ENCODE data around the gene CORIN.
"Not testable (repeated sequence)": the region's sequence is repeated elsewhere in the genome, so short reads cannot be mapped to it uniquely, and the experiment has no call there.

Gene CORIN

GRCh38 chr4:47733302-47734175, 104.3 kb downstream of the CORIN start:
- no peak for DNase-seq (ENCODE audit: extremely low spot score, insufficient read length, low read depth)
- no peak for FAIRE-seq

DNA sequence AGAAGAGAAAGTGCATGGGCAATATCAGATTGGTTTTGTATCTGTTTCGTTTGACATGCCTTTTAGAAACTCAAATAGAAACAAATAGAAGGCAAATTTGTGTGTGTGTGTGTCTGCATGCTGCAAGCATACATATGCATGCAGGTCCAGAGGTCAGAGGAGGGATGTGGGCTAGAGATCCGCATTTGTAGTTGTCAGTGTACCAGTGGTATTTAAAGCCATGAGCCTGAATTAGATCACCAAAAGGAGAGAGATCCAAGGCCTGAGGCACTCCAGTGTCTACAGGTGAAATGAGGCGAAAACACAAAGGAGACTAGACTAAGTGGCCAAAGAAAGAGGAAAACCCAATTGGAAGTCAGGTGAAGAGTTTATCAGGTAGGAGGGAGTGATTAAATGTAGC, 106.7 kb downstream of the CORIN start:
- no peak for FAIRE-seq
- DNase-seq (ENCODE audit: extremely low spot score, insufficient read length, low read depth): no peak

GRCh38 chr4:47729131-47729680, 108.7 kb downstream of the CORIN start:
- DNase-seq (ENCODE audit: extremely low spot score, insufficient read length, low read depth): no peak
- FAIRE-seq: no peak

GRCh38 chr4:47721892-47722575, 115.8 kb downstream of the CORIN start:
- DNase-seq (ENCODE audit: extremely low spot score, insufficient read length, low read depth) (no peak), FAIRE-seq (no peak)

DNA sequence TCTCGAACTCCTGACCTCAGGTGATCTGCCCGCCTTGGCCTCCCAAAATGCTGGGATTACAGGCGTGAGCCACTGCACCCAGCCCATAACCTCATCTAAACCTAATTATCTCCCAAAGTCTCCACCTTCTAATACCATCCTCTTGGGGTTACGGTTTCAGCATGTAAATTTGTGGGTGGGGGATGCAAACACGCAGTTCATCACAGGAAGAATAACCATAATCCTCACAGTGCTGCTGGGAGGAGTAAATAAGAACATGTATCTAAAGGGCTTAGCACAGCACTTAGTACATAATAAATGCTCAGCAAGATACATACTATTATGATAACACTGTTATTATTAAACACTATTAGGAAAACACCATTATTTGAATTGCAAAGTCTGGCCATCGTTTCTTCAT, 116.4 kb downstream of the CORIN start:
- FAIRE-seq: no peak
- no peak for DNase-seq (ENCODE audit: extremely low spot score, insufficient read length, low read depth)

GRCh38 chr4:47720787-47721186, 117.1 kb downstream of the CORIN start:
- DNase-seq (ENCODE audit: extremely low spot score, insufficient read length, low read depth): no peak
- no peak for FAIRE-seq

GRCh38 chr4:47719576-47719975, 118.3 kb downstream of the CORIN start:
- FAIRE-seq (no peak), DNase-seq (ENCODE audit: extremely low spot score, insufficient read length, low read depth) (no peak)

GRCh38 chr4:47718696-47719095, 119.2 kb downstream of the CORIN start:
- DNase-seq (ENCODE audit: extremely low spot score, insufficient read length, low read depth) (no peak), FAIRE-seq (no peak)

GRCh38 chr4:47717188-47717587, 120.7 kb downstream of the CORIN start:
- FAIRE-seq: no peak
- DNase-seq (ENCODE audit: extremely low spot score, insufficient read length, low read depth): no peak

GRCh38 chr4:47715716-47716416, 122.0 kb downstream of the CORIN start:
- FAIRE-seq: no peak
- no peak for DNase-seq (ENCODE audit: extremely low spot score, insufficient read length, low read depth)

- no peak for DNase-seq (ENCODE audit: extremely low spot score, insufficient read length, low read depth)
- no peak for FAIRE-seq
Observed at GRCh38 chr4:47714269-47714668, 123.6 kb downstream of the CORIN start.

DNA sequence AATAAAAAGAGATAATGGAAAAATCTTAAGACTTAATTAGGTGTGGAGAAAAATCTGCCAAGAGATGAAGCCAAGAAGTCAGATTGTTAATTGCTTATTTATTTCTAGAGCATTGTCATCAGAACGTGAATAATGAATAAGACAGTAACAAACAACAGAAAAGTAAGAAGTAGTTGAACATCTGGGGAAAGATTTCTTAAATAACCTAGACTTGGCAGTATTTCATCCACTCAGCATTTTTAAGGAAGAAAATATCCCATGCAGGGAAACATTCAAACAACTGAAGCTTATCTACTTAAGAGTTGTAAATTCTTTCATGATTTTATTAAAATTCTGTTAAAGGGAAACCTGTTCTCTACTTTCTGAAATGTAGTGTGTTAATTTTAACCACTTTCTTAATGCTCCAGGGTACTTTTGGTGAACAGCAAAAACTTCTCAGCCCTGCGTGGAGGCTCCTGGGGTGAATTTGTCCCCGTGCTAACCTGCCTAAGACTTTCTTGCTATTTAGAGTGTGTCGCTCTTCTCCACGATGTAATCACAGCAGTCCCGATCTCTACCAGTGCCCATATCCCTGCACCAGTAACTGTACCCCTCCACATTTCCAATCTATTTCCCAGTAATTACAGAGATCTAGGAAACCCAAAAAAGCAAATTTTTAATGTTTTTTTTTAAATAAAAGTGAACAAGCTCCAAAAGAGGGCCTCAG, 124.6 kb downstream of the CORIN start:
- no peak for FAIRE-seq

GRCh38 chr4:47711646-47712045, 126.2 kb downstream of the CORIN start:
- FAIRE-seq: no peak
- DNase-seq (ENCODE audit: extremely low spot score, insufficient read length, low read depth): no peak

More for the DNA sequence above, 124.6 kb downstream of the CORIN start:
- DNase-seq (ENCODE audit: extremely low spot score, insufficient read length, low read depth): no peak

DNA sequence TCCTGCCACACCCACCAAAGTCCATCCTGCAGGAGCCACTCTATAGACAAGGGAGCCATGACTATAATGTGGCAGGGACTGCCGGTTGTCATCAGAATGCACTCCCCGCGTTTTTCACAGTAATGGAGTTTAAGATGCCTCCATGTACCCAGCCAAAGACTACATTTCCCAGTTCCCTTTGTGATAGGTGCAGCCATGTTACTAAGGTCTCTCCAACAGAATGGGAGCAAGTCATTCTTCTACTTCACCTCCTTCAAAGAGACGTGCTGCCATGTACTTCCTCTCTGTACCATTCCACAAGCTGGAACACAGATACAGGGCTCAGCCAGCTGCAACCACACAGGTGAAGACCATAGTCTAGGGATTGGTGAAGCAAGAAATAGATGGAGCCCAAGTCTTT, 126.7 kb downstream of the CORIN start:
- DNase-seq (ENCODE audit: extremely low spot score, insufficient read length, low read depth) (no peak), FAIRE-seq (no peak)

DNA sequence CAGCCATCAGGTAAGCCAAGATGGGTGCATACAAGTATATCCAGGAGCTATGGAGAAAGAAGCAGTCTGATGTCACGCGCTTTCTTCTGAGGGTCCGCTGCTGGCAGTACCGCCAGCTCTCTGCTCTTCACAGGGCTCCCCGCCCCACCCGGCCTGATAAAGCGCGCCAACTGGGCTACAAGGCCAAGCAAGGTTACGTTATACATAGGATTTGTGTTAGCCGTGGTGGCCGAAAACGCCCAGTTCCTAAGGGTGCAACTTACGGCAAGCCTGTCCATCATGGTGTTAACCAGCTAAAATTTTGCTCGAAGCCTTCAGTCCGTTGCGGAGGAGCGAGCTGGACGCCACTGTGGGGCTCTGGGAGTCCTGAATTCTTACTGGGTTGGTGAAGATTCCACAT, 131.5 kb downstream of the CORIN start:
- DNase-seq (ENCODE audit: extremely low spot score, insufficient read length, low read depth); FAIRE-seq: not testable (repeated sequence)

- DNase-seq (ENCODE audit: extremely low spot score, insufficient read length, low read depth) (no peak), FAIRE-seq (no peak)
Observed at GRCh38 chr4:47705326-47705981, 132.4 kb downstream of the CORIN start.

- DNase-seq (ENCODE audit: extremely low spot score, insufficient read length, low read depth) (no peak), FAIRE-seq (no peak)
Observed at GRCh38 chr4:47704693-47705325, 133.1 kb downstream of the CORIN start.

DNA sequence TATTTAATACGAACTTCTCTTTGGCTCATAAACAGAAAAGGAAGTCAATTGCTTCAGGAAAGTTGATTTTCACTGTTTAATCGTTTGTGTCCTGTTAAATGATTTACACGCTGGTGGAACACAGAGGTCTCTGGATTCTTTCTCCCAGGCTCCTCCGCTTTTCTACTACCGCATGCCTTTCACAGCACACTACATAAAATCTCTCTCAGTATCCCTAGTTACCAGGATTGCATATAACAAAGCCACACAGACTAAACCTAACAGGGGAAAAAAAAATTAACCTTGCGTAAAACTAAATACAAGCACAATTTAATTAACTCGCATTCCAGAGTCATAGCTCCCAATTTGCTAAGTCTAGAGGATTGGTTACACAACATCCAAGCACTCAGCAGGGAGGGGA, 133.9 kb downstream of the CORIN start:
- DNase-seq (ENCODE audit: extremely low spot score, insufficient read length, low read depth) (no peak), FAIRE-seq (no peak)

GRCh38 chr4:47703008-47703407, 134.9 kb downstream of the CORIN start:
- no peak for FAIRE-seq
- no peak for DNase-seq (ENCODE audit: extremely low spot score, insufficient read length, low read depth)
